ENCODE data around the gene MYCBPAP.
"Not testable (repeated sequence)": the region's sequence is repeated elsewhere in the genome, so short reads cannot be mapped to it uniquely, and the experiment has no call there.

Gene MYCBPAP

GRCh38 chr17:50467114-50467854, 41.0 kb upstream of the MYCBPAP start:
- no peaks in the 10 kb centered on the region for H3K9me3 Mint-ChIP-seq
- ATAC-seq (ENCODE audit: low read depth), result no peak
- peaks cover 2% of the 10 kb centered on the region for H3K27me3 Mint-ChIP-seq
- peaks cover 23% of the 10 kb centered on the region for H3K36me3 Mint-ChIP-seq
- H3K4me1 Mint-ChIP-seq, result peaks cover 34% of the 10 kb centered on the region
- peak overlapping the region; percentile 82 for H3K4me3 Mint-ChIP-seq
- no peak for DNase-seq (ENCODE audit: low spot score in 2 of 2)
- peak overlapping the region; percentile 76 for H3K27ac Mint-ChIP-seq

- H3K9me3 Mint-ChIP-seq, result no peaks in the 10 kb centered on the region
- H3K27ac Mint-ChIP-seq, result peak overlapping the region; percentile 76
- H3K36me3 Mint-ChIP-seq, result peaks cover 26% of the 10 kb centered on the region
- H3K4me3 Mint-ChIP-seq, result peak overlapping the region; percentile 82
- DNase-seq (ENCODE audit: low spot score in 2 of 2) (no peak), ATAC-seq (ENCODE audit: low read depth) (no peak)
- peaks cover 34% of the 10 kb centered on the region for H3K4me1 Mint-ChIP-seq
- peaks cover 2% of the 10 kb centered on the region for H3K27me3 Mint-ChIP-seq
These were observed 40.4 kb upstream of the MYCBPAP start for GRCh38 chr17:50467855-50468303.

DNA sequence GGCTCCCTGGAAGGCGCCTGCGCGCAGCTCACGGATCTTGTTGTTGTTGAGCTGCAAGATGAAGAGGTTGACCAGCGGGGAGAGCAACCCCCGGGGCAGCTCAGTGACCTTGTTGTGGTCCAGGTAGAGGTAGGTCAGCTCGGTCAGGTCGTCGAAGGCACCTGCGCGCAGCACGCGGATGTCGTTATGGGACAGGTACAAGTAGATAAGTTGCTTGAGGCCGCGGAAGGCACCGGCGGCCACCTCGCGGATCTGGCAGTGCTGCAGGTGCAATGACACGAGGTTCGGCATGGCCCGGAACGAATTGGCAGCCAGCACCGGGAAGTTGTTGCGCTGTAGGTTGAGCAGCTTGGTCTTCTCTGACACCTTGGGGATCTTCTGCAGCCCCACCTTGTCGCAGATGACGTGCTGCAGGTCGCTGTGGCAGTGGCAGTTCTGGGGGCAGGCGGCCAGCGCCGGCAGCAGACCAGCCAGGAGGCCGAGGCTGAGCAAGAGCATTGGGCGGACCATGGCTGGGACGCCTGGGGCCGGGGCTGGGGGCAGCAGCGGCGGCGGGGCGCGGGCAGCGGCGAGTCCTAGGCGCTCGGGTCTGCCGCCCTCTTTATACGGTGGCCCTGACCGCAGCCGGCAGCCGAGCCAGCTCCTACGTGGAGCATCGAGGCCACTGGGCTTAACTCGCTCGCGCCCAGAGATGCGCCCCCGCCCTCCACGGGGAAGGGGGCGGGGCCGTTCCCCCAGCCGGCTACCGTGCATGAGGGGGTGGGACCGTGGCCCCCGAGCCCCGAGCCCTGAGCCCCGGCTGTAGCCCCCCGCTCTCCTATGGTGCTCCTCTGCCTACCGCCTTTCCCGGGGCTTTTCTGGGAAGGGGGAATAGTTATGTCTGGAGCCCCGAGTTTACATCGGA, 39.7 kb upstream of the MYCBPAP start, which contains the start of gene CHAD:
CHAD (minus strand) TSS at position 577 of the 904 bp plus-strand sequence; CDS start at position 510, 67 bp downstream.
- H3K9me3 Mint-ChIP-seq, result no peaks in the 10 kb centered on the region
- ATAC-seq (ENCODE audit: low read depth) (peak; percentile 49), DNase-seq (ENCODE audit: low spot score in 2 of 2) (no peak)
- H3K27me3 Mint-ChIP-seq, result peaks cover 2% of the 10 kb centered on the region
- peak within 1 kb of the TSS; percentile 76 for H3K27ac Mint-ChIP-seq
- H3K4me1 Mint-ChIP-seq, result peaks cover 34% of the 10 kb centered on the region
- H3K36me3 Mint-ChIP-seq, result peaks cover 29% of the 10 kb centered on the region
- H3K4me3 Mint-ChIP-seq, result peak within 1 kb of the TSS; percentile 82

DNA sequence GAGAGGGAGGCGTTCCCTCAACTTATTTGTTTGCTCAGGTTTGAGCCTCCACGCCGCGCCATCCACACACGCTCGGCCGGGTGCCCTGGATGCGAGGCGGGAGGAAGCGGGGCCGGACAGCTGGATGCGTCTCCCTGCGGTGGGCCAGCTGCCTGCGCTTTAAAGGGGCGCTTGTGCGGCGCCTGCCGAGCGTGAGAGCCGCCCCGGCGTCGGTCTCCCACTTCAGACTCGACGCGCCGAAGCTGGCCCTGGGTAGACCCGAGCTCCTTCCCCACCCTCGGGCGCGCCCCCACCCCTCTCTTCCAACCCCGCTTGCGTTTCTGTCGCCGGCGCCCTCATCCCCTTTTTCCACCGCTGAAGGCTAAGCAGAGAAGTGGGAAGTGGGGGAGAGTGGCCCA, 39.0 kb upstream of the MYCBPAP start:
- Mint-ChIP-seq H3K4me1 (peaks cover 34% of the 10 kb centered on the region), H3K4me3 (peak overlapping the region; percentile 63), H3K27me3 (peaks cover 2% of the 10 kb centered on the region), H3K27ac (no peak overlapping the region), H3K9me3 (no peaks in the 10 kb centered on the region), H3K36me3 (peaks cover 30% of the 10 kb centered on the region)
- ATAC-seq (ENCODE audit: low read depth) (no peak), DNase-seq (ENCODE audit: low spot score in 2 of 2) (no peak)

DNA sequence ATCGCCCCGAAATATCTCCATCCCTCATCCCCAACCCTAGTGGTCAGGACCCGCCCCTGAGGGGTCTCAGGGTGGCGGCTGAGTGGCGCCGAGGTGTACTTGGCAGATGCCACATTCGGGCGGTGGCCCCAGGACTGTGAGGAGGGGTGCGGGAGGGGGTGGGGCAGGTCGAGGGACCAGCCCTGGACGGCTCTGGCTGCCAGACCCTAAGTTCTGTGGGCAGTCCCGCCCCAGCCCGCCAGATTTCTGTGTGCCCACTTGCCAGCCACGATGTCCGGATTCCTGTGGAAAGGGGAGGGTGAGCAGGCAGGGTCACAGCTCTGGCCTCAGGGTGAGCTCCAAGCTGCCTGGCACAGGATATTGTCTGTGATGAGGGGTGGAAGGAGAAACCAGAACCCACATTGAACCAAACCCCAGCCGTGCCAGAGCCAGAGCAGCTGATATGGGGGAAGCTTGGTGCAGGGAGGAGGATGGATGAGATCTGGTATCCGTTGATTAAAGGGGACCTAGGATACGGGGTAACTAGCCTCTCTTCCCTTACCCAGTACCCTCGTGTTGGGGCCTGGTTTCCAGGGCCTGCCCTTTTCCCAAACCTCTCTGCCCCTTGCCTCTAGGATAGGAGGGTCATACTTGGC, 38.5 kb upstream of the MYCBPAP start:
- H3K4me3 Mint-ChIP-seq, result peak overlapping the region; percentile 63

GRCh38 chr17:50470426-50470825, 37.8 kb upstream of the MYCBPAP start:
- no peak for ATAC-seq (ENCODE audit: low read depth)
- Mint-ChIP-seq H3K4me1 (peaks cover 28% of the 10 kb centered on the region), H3K27ac (peak overlapping the region; percentile 67), H3K9me3 (no peaks in the 10 kb centered on the region), H3K36me3 (peaks cover 23% of the 10 kb centered on the region), H3K27me3 (peaks cover 2% of the 10 kb centered on the region), H3K4me3 (no peak overlapping the region)
- DNase-seq (ENCODE audit: low spot score in 2 of 2), result no peak

More for the DNA sequence above, 38.5 kb upstream of the MYCBPAP start:
- peaks cover 29% of the 10 kb centered on the region for H3K4me1 Mint-ChIP-seq
- H3K27me3 Mint-ChIP-seq, result peaks cover 2% of the 10 kb centered on the region
- H3K27ac Mint-ChIP-seq, result peak overlapping the region; percentile 28
- no peaks in the 10 kb centered on the region for H3K9me3 Mint-ChIP-seq
- ATAC-seq (ENCODE audit: low read depth), result no peak
- H3K36me3 Mint-ChIP-seq, result peaks cover 25% of the 10 kb centered on the region
- DNase-seq (ENCODE audit: low spot score in 2 of 2), result no peak

- Mint-ChIP-seq H3K9me3 (no peaks in the 10 kb centered on the region), H3K4me3 (peak overlapping the region; percentile 45)
- no peak for ATAC-seq (ENCODE audit: low read depth)
These were observed 37.0 kb upstream of the MYCBPAP start for GRCh38 chr17:50471009-50471905.

GRCh38 chr17:50472286-50472685, 36.0 kb upstream of the MYCBPAP start:
- Mint-ChIP-seq H3K27ac (no peak overlapping the region), H3K4me1 (peaks cover 16% of the 10 kb centered on the region), H3K27me3 (peaks cover 2% of the 10 kb centered on the region), H3K4me3 (no peak overlapping the region), H3K9me3 (no peaks in the 10 kb centered on the region), H3K36me3 (peaks cover 25% of the 10 kb centered on the region)
- DNase-seq (ENCODE audit: low spot score in 2 of 2), result no peak
- no peak for ATAC-seq (ENCODE audit: low read depth)

More at GRCh38 chr17:50471009-50471905, 37.0 kb upstream of the MYCBPAP start:
- H3K4me1 Mint-ChIP-seq, result peaks cover 26% of the 10 kb centered on the region
- H3K27me3 Mint-ChIP-seq, result peaks cover 2% of the 10 kb centered on the region
- H3K36me3 Mint-ChIP-seq, result peaks cover 24% of the 10 kb centered on the region
- no peak for DNase-seq (ENCODE audit: low spot score in 2 of 2)
- peak overlapping the region; percentile 67 for H3K27ac Mint-ChIP-seq

DNA sequence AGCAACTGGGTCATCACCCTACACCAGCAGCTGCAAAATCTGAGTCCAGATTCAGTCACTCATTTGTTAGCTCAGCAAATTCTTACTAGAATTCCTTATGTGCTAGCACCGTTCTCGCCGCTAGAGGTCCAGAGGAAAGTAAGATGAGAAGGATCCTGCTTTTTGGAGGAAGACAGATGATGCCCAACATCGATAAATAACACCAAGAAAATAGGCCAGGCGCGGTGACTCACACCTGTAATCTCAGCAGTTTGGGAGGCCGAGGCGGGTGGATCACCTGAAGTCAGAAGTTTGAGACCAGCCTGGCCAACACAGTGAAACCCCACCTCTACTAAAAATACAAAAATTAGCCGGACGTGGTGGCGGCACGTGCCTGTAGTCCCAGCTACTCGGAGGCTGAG, 35.5 kb upstream of the MYCBPAP start:
- peaks cover 23% of the 10 kb centered on the region for H3K36me3 Mint-ChIP-seq
- H3K27me3 Mint-ChIP-seq; DNase-seq (ENCODE audit: low spot score in 2 of 2); H3K4me3 Mint-ChIP-seq; H3K27ac Mint-ChIP-seq; H3K9me3 Mint-ChIP-seq; ATAC-seq (ENCODE audit: low read depth): not testable (repeated sequence)
- H3K4me1 Mint-ChIP-seq, result peaks cover 11% of the 10 kb centered on the region

DNA sequence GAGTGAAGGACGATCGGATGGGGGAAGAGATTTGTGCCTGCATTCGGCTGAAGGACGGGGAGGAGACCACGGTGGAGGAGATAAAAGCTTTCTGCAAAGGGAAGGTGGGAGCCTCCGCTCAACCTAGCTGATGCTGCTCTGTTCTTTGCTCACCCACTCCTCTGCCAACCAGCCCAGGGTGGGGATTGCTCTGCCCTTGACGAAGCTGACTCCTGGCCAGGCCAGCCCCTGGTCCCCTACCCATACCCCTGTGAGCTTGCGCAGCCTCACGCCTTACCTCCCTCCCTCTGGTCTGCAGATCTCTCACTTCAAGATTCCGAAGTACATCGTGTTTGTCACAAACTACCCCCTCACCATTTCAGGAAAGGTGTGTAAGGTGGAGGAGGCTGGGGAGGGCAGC, 34.3 kb upstream of the MYCBPAP start:
- no peak for ATAC-seq (ENCODE audit: low read depth)
- H3K4me3 Mint-ChIP-seq, result no peak overlapping the region
- no peaks in the 10 kb centered on the region for H3K9me3 Mint-ChIP-seq
- H3K4me1 Mint-ChIP-seq, result peaks cover 6% of the 10 kb centered on the region
- no peaks in the 10 kb centered on the region for H3K27me3 Mint-ChIP-seq
- peaks cover 23% of the 10 kb centered on the region for H3K36me3 Mint-ChIP-seq
- H3K27ac Mint-ChIP-seq, result no peak overlapping the region
- no peak for DNase-seq (ENCODE audit: low spot score in 2 of 2)

GRCh38 chr17:50474523-50474922, 33.7 kb upstream of the MYCBPAP start:
- H3K36me3 Mint-ChIP-seq, result peaks cover 23% of the 10 kb centered on the region
- DNase-seq (ENCODE audit: low spot score in 2 of 2), result no peak
- no peaks in the 10 kb centered on the region for H3K9me3 Mint-ChIP-seq
- no peak overlapping the region for H3K27ac Mint-ChIP-seq
- ATAC-seq (ENCODE audit: low read depth), result no peak
- peaks cover 6% of the 10 kb centered on the region for H3K4me1 Mint-ChIP-seq
- no peaks in the 10 kb centered on the region for H3K27me3 Mint-ChIP-seq
- H3K4me3 Mint-ChIP-seq, result no peak overlapping the region

DNA sequence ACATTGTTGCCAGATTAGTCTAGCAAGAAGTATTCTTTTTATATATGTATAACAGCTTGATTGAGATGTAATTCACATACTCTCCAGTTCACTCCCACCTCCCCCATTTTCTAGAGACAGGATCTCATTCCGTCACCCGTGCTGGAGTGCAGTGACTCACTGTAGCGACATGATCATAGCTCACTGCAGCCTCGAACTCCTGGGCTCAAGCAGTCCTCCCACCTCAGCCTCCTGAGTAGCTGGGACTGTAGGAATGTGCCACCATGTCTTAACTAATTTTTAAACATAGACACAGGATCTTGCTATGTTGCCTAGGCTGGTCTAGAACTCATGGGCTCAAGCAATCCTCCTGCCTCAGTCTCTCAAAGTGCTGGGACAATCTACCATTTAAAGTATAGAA, 32.9 kb upstream of the MYCBPAP start:
- DNase-seq (ENCODE audit: low spot score in 2 of 2), result no peak
- ATAC-seq (ENCODE audit: low read depth), result no peak
- Mint-ChIP-seq H3K36me3 (peaks cover 25% of the 10 kb centered on the region), H3K27ac (no peak overlapping the region), H3K9me3 (no peaks in the 10 kb centered on the region), H3K4me3 (no peak overlapping the region), H3K27me3 (no peaks in the 10 kb centered on the region), H3K4me1 (peaks cover 11% of the 10 kb centered on the region)
